HG03139 (cell line): Measurements from ENCODE around the gene SLC9A1.

Experiments used
- ATAC-seq: cut with Tn5 transposase; IDR thresholded peaks from one replicate; pipeline ENCODE4 v1.9.1; 2021; ENCODE audit not compliant: unreplicated experiment

The SLC9A1 gene

GRCh38 chr1:27106561-27107323 lies 48.2 kb downstream of the SLC9A1 start:
- ATAC-seq: no peak

DNA sequence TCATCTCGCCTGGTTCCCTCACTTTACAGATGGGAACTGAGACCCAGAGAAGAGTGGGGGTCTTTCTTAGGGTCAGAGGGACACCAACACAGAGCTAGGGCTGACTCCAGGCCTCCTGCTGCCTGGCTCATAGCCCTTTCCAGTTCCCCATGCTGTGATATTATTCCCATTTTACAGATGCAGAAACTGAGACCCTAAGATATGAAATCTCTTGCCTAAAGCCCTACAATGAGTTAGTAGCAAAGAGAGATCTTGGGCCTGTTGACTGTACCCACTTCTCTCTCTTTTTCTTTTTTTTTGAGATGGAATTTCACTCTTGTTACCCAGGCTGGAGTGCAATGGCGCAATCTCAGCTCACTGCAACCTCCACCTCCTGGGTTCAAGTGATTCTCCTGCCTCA lies 49.9 kb downstream of the SLC9A1 start:
- no peak for ATAC-seq

DNA sequence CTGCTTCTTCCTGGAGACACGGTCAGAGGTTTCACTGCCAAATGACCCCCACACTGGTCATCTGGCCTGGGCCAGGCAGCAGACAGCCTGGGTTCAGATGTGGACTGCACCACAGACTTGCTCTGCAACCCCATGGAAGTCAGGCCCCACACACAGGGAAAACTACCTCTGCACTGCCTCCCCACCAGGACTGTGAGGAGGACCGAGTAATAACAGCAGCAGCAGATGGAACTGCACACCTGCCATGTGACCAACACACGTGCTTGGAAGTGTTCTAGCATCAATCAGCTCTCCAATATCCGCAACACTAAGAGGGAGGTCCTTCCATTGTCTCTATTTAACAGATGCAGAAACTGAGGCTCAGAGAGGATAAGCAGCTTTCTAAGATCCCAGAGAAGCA lies 51.4 kb downstream of the SLC9A1 start:
- no peak for ATAC-seq

DNA sequence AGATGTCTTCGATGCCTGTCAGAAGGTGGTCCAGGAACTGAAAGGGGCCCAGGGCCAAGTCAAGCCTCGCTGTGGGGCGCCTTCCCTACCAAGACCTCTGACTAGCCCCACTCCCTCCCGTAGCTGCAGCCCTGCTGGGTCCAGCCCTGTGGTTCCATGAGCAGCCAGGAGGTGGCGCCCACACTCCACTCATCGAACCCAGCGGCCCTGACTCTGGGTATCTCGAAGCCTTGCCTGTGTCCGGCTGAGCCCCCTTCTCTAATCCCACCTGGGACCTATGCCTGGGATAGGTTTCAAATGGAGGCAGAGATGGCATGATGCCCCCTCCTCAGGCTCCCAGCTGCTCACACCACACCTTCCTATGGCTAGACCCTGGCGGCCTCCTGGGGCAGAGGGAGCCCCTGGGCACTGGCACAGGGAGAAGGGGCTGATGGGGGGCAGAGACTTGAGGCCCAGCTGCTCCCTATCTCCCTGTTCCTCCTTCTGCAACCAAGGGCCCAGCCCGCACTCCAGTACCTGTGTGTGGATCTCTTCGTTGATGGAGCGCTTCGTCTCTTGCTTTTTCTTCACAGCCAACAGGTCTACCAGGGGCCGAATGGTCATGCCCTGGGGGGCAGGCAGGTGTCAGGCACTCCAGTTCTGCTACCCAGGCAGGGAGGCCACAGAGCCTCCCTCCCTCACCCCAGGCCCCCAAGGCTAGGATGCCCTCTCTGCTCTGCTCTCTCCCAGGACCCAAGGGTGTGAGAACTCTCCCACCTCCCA lies 52.0 kb downstream of the SLC9A1 start:
- no peak for ATAC-seq

DNA sequence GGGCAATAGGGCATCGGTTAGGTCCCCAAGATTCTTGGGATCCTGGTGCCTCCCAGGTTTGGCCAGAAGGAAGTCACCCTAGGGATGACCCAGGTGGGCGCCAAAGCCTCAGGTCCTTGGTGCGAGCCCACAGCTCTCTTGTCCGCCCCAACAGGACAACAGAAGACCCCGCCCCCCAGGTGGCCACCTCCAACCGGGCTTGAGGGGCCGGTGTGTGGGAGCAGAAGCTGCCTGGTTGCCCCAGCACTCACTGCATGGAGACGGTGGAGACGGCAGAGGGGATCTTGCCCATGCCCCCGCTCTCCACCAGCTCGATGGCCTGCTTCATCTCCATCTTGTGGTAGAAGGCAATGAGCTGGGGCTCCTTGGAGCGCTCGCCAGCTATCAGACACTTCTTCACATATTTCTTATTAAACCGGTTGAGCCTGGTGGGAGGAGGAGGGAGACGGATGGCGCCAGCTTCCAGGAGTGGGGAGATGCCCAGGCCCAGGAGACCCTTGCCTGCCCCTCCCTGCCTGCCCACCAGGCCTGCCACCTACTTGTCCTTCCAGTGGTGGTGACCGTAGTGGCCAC lies 52.7 kb downstream of the SLC9A1 start:
- no peak for ATAC-seq

DNA sequence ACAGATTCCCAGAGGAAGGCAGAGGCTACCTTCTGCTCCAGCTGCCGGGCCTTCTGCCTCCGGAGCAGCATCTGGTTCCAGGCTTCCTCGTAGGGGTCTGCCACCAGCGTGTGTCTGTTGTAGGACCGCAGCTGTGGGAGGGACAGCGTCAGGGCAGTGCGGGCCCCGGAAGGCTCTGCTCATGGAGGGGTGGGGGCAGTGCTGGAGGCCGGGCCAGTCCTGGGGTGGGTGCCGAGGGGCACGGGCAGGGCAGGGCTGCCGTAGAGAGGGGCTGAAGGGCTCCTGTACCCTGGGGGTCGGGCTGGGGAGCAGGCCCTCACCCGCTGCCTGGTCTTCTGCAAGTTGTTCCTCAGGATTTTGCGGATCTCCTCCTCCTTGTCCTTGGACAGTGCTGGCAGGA lies 53.2 kb downstream of the SLC9A1 start:
- ATAC-seq: no peak

- no peak for ATAC-seq
Measured at GRCh38 chr1:27101054-27101491, 53.9 kb downstream of the SLC9A1 start.

DNA sequence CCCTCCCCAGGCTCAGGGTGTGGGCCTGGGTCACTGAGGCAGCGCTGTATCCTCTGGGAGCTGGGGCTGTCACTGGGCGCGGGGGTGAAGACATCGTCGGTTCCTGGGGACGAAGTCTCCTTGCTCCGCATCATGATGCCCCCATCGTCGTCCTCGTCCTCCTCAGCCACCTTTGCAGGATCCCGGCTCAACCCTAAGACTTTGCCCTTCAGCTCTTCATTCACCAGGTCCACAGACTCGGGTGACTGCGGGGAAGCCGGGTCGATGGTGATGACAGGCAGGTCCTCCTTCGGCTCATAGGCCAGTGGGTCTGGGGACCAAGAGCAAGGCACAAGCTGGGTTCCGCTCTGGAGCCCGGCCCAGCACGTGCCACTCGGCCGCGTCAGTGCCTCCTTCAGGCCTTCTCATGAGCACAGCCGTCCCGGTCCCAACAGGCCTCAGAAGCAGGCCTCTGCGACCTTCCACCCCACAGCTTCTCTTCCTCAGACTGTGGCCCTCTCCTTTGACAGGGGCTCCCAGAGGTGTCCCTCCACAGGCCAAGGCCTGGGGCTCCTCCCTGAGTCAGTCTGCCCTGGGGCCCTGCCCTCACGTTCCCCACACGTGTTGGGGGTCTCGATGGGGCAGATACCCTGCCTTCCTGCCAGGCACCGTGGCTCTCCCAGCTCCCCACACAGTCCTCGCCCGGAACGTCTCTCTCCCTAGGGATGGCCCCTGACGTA lies 54.4 kb downstream of the SLC9A1 start:
- ATAC-seq: no peak

DNA sequence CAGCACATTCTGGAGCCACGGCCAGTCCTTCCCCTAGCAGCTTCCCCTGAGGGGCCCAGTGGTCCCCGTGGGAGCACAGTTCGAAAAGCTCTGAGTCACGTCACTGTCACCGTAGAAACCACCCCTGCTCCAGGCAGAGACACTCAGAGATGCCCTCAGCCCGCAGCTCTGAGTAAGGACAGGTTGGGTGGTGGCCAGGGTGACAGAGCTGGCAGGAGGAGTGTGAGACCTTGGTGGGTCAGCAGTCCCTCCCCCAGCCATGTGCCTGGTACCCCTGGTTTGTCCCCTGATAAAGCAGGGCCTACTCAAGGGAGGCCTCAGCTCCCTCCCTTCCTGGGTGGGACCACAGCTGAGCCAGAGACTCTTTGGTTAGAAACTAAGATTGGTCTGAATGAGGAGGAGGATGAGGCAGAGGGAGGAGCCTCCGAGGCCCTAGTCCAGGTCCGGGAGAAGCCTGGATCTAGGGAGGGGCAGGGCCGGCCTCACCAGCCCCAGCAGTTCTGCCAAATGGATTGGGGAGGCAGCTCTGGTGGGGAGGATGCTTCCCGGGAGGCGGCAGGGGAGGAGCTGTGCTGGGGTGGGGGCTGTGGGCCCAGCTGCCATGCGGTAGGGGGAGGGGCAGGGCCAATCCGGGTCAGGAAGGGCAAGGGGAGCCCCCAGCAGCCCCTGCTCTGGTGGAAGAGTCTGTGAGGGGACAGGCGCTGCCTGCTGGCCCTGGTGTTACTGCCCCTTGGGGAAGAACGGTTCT lies 55.2 kb downstream of the SLC9A1 start:
- no peak for ATAC-seq

GRCh38 chr1:27099135-27099586 lies 55.8 kb downstream of the SLC9A1 start:
- no peak for ATAC-seq

GRCh38 chr1:27098431-27099134 lies 56.3 kb downstream of the SLC9A1 start:
- no peak for ATAC-seq

GRCh38 chr1:27097484-27097917 lies 57.4 kb downstream of the SLC9A1 start:
- no peak for ATAC-seq

GRCh38 chr1:27095576-27095975 lies 59.3 kb downstream of the SLC9A1 start:
- no peak for ATAC-seq

- no peak for ATAC-seq
Measured at GRCh38 chr1:27092888-27093287, 62.0 kb downstream of the SLC9A1 start.

DNA sequence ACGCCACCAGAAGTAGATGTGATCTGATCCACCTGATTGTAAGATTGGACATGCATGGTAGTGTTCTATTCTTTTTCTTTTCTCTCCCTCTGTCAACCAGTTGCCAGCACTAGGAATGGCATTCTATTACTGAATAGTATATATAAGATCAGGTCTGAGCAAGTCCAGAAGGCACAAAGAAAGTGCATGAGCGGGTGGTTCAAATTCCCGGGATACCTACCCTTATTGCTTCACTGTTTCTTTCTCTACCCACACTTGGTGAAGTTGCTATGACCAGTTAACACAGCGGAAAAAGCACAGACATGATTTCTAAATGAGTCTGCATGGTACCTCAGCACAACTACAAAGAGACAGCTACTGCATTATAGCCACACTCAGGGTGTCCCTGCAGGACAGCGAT lies 64.0 kb downstream of the SLC9A1 start:
- no peak for ATAC-seq

GRCh38 chr1:27087371-27088220 lies 67.3 kb downstream of the SLC9A1 start:
- ATAC-seq: no peak

DNA sequence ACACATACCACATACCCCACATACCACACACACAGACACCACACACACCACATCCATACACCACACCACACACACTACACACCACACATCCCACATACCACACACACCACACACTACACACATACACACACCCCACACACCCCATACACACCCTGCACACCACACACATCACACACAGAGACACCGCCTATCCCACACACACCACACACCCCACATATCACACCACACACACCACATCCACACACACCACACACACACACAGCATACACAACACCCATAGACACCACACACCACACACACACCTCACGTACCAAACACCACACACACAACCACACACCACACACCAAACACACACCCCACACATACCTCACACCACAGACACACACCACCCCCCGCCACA lies 68.3 kb downstream of the SLC9A1 start:
- no peak for ATAC-seq

GRCh38 chr1:27086026-27086425 lies 68.9 kb downstream of the SLC9A1 start:
- no peak for ATAC-seq

DNA sequence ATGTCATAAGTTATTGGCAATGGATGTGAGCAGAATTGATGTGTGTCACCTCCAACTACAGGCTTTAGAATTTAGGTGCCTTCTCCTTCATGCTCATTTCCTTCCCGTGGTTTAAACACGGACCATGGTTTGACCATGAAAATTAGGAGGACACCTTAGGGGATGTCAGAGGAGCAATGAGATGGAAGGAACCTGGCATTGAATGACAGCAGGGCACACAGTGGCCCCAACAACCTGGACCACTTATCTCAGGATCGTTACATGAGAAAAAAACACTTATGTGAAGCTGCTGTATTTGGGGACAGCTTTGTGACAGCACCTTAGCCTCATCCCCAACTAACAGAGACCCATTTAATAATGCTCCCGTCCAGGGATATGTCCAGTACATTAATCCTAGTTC lies 70.8 kb downstream of the SLC9A1 start:
- no peak for ATAC-seq
